ENCODE data around the gene TRMT61A. TPM values are rescaled to one million over a fixed set of nuclear protein-coding genes. Genes with fewer than 3 reads are reported as not detected.

Gene TRMT61A
- total RNA-seq, 2 donors from 2014 or later: 19.6 to 40.4 TPM

DNA sequence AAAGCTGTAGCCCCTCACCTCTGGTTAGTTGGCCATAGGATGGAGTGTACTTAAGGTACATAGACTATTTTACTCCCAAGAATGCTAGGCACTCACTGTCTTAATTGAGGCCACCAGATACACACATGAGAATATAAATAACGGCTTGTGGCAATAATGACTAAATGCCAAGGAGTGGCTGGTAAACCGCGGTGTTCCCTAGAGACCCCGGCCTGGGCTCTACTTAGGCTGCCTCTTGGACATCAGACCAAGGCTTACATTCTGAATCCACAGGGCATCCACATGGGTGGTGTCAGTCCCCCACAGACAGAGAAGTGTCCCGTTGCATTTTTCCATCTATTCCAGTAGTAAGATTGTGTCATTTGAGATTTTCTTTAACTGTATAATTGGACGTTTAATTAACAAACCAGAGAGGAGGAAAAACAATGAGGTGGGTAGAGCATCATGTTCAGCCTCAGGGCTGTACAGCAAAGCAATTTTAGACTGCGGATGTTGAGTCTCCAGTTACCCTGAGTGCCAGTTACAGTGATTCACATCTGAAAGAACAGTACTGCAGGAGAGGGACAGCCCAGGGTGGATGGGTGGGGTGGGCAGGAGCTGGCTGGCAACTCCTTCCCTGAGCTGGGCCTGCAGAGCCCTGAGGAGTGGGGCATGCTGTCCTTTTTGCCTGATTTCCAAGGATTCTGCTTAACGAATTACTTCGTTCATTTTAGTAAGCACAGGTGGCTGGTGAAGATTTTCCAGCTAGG, 26.9 kb upstream of the TRMT61A start:
- H3K27me3 ChIP-seq (replicated peaks; ENCODE audit: insufficient read depth): no peaks in the 10 kb centered on the region
- no peaks in the 10 kb centered on the region for H3K4me1 ChIP-seq (replicated peaks)
- no peak overlapping the region for H3K4me3 ChIP-seq
- H3K27ac ChIP-seq: no peak overlapping the region
- H3K9me3 ChIP-seq: no peaks in the 10 kb centered on the region
- peaks cover 8 to 13% of the 10 kb centered on the region in 2 donors for H3K36me3 ChIP-seq
- 81% methylated on average over 9 of the region's 9 CpGs for WGBS
- intact Hi-C loops (cut with DNase I): loop anchor here (5.0 kb wide), 1 partner anchor 115 kb away; the partner anchor contains the start of gene MARK3
- no peak for TF ChIP-seq CTCF (IDR thresholded peaks at IDR 0.05)
- TF ChIP-seq POLR2A (IDR thresholded peaks at IDR 0.05): no peak
- no peak for TF ChIP-seq POLR2AphosphoS5 (IDR thresholded peaks at IDR 0.05)
- no peak for DNase-seq (ENCODE audit: low spot score)

GRCh38 chr14:103502877-103503276, 26.1 kb upstream of the TRMT61A start:
- intact Hi-C loops (cut with DNase I): loop anchor here (5.0 kb wide), 1 partner anchor 116 kb away; the partner anchor contains the start of gene MARK3
- Histone ChIP-seq H3K4me3 (no peak overlapping the region), H3K9me3 (no peaks in the 10 kb centered on the region), H3K27me3 (replicated peaks; ENCODE audit: insufficient read depth) (no peaks in the 10 kb centered on the region), H3K4me1 (replicated peaks) (no peaks in the 10 kb centered on the region), H3K36me3 (peaks cover 8 to 13% of the 10 kb centered on the region in 2 donors), H3K27ac (no peak overlapping the region)
- TF ChIP-seq POLR2A (IDR thresholded peaks at IDR 0.05) (no peak), POLR2AphosphoS5 (IDR thresholded peaks at IDR 0.05) (no peak), CTCF (IDR thresholded peaks at IDR 0.05) (no peak)
- no peak for DNase-seq (ENCODE audit: low spot score)
- 95% methylated on average over 18 of the region's 18 CpGs for WGBS

DNA sequence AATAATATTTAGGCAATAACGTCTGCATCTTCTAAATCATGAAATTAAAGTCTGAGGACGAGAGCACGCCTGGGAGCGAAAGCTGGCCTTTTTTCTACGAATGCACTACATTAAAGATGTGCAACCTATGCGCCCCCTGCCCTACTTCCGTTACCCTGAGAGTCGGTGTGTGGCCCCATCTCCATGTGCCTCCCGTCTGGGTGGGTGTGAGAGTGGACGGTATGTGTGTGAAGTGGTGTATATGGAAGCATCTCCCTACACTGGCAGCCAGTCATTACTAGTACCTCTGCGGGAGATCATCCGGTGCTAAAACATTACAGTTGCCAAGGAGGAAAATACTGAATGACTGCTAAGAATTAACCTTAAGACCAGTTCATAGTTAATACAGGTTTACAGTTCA, 25.7 kb upstream of the TRMT61A start:
- no peaks in the 10 kb centered on the region for H3K9me3 ChIP-seq
- no peaks in the 10 kb centered on the region for H3K27me3 ChIP-seq (replicated peaks; ENCODE audit: insufficient read depth)
- H3K36me3 ChIP-seq: peaks cover 8 to 13% of the 10 kb centered on the region in 2 donors
- no peak overlapping the region for H3K27ac ChIP-seq
- no peak overlapping the region for H3K4me3 ChIP-seq
- no peak for DNase-seq (ENCODE audit: low spot score)
- TF ChIP-seq POLR2AphosphoS5 (IDR thresholded peaks at IDR 0.05) (no peak), CTCF (IDR thresholded peaks at IDR 0.05) (no peak), POLR2A (IDR thresholded peaks at IDR 0.05) (no peak)
- H3K4me1 ChIP-seq (replicated peaks): no peaks in the 10 kb centered on the region
- intact Hi-C loops (cut with DNase I): loop anchor here (5.0 kb wide), 1 partner anchor 116 kb away; the partner anchor contains the start of gene MARK3
- WGBS: 91% methylated on average over 12 of the region's 12 CpGs

- no peaks in the 10 kb centered on the region for H3K4me1 ChIP-seq (replicated peaks)
- 78% methylated on average over 8 of the region's 8 CpGs for WGBS
- TF ChIP-seq CTCF (IDR thresholded peaks at IDR 0.05): no peak
- H3K4me3 ChIP-seq: no peak overlapping the region
- H3K27ac ChIP-seq: no peak overlapping the region
- H3K27me3 ChIP-seq (replicated peaks; ENCODE audit: insufficient read depth): no peaks in the 10 kb centered on the region
- peaks cover 8 to 13% of the 10 kb centered on the region in 2 donors for H3K36me3 ChIP-seq
- no peak for DNase-seq (ENCODE audit: low spot score)
- intact Hi-C loops (cut with DNase I): loop anchor here (5.0 kb wide), 1 partner anchor 118 kb away; the partner anchor contains the start of gene MARK3
- no peaks in the 10 kb centered on the region for H3K9me3 ChIP-seq
These were observed 23.9 kb upstream of the TRMT61A start for GRCh38 chr14:103504991-103505565.

All from prostate gland (tissue), 2 donors.